Spleen (tissue), 11 donors: ENCODE data around the gene SSU72. TPM values are rescaled to one million over a fixed set of nuclear protein-coding genes. Genes with fewer than 3 reads are reported as not detected.
"Not testable (repeated sequence)": the region's sequence is repeated elsewhere in the genome, so short reads cannot be mapped to it uniquely, and the experiment has no call there.

ENCODE experiments used
- DNase-seq: peaks from one replicate; pipeline ENCODE4 v3.0.0-alpha.2; 2020
- H3K27ac ChIP-seq, 8 donors: fragments of 200-600 bp; sonication (generic) in 7 of 8; 1 replicate in 4 of 8; 2 replicates in 4 of 8; pipeline versions ENCODE4 v1.5.0 to v1.8.0; 2016 to 2021; ENCODE audit warnings: inconsistent platforms in 4 of 8, mild to moderate bottlenecking in 4 of 8, moderate library complexity in 1 of 8
- H3K27me3 ChIP-seq, 7 donors: fragments of 200-600 bp; sonication (generic) in 6 of 7; replicated peaks in 1 of 7; 1 replicate in 4 of 7; 2 replicates in 3 of 7; pipeline versions ENCODE4 v1.5.0 to v1.8.0; 2016 to 2021; ENCODE audit warnings: inconsistent platforms in 3 of 7, mild to moderate bottlenecking in 1 of 7
- H3K36me3 ChIP-seq, 6 donors: fragments of 200-600 bp; sonication (generic) in 5 of 6; 1 replicate in 4 of 6; 2 replicates in 2 of 6; pipeline versions ENCODE4 v1.5.0 to v1.8.0; 2016 to 2021; ENCODE audit warnings: inconsistent platforms in 2 of 6
- H3K4me1 ChIP-seq, 6 donors: fragments of 200-600 bp; sonication (generic) in 5 of 6; 1 replicate in 3 of 6; 2 replicates in 3 of 6; pipeline versions ENCODE4 v1.5.0 to v1.8.0; 2016 to 2021; ENCODE audit warnings: inconsistent platforms in 3 of 6
- H3K4me3 ChIP-seq, 8 donors: fragments of 200-600 bp; sonication (generic) in 7 of 8; 1 replicate in 4 of 8; 2 replicates in 4 of 8; pipeline versions ENCODE4 v1.5.0 to v1.8.0; 2016 to 2021; ENCODE audit warnings: inconsistent platforms in 4 of 8, mild to moderate bottlenecking in 4 of 8, moderate library complexity in 2 of 8
- H3K9me3 ChIP-seq, 8 donors: fragments of 200-600 bp; sonication (generic) in 7 of 8; 1 replicate in 4 of 8; 2 replicates in 4 of 8; pipeline versions ENCODE4 v1.5.0 to v1.8.0; 2016 to 2021; ENCODE audit warnings: inconsistent platforms in 4 of 8
- CTCF ChIP-seq, 11 experiments: fragments of 200-600 bp in 7 of 11; fragments of 450-650 bp in 4 of 11; sonication (generic) in 4 of 11; IDR thresholded peaks in 8 of 11; conservative IDR thresholded peaks in 3 of 11; 1 replicate in 7 of 11; 2 replicates in 4 of 11; pipeline versions ENCODE4 v1.4.0 to v1.8.0; 2016 to 2021; ENCODE audit warnings: antibody characterized with exemption in 11 of 11, inconsistent platforms in 4 of 11, mild to moderate bottlenecking in 1 of 11
- POLR2A ChIP-seq, 3 donors: fragments of 450-650 bp; IDR thresholded peaks; one replicate each; pipeline ENCODE4 v1.5.1; 2017; ENCODE audit warnings: antibody characterized with exemption in 3 of 3, mild to moderate bottlenecking in 1 of 3
- POLR2AphosphoS5 ChIP-seq, 3 donors: sonication (generic); formaldehyde crosslinking; IDR thresholded peaks; one replicate each; pipeline ENCODE4 v1.5.1; 2017; ENCODE audit warnings: antibody characterized with exemption in 3 of 3
- WGBS, 5 donors: extraction: QIAGEN DNeasy Blood & Tissue Kit in 3 of 5; methylation state at CpG; one replicate each; pipeline versions ENCODE4 v1.1.5 to v1.1.7; 2013 to 2018; 5-methylcytosine and 5-hydroxymethylcytosine counted together
- intact Hi-C: fragments of 100-400 bp; cut with DNase I; formaldehyde crosslinking; loops from one replicate; pipeline ENCODE4 v1.15.0; 2023; ENCODE audit warnings: low total_unique reads
- polyA plus RNA-seq, 3 donors: library from polyadenylated mRNA; stranded (reverse); fragments of 200-250 nt; gene quantifications; one replicate each; pipeline ENCODE4 v1.2.1, GENCODE V29; 2013
- total RNA-seq, 7 donors: library from RNA; depleted of rRNA in 3 of 7; stranded (reverse); fragments of >200 nt in 3 of 7; fragmentation: NEBNext Ultra II Directional in 4 of 7; extraction: Animal tissue kit (Norgen Biotek cat#: 25700) in 4 of 7; gene quantifications; one replicate each; pipeline versions ENCODE4 v1.1.0 to v1.2.1, GENCODE V29; 2016 to 2021
- donor health status: healthy with polysubstance abuse.
- donor health status: DM: no; HTN: no; CAD: no; lungs with moderate emphysema.
- donor health status: DM: no; HTN: no; CAD: no.
- donor health status: Bipolar disorder and iron deficiency.
- donor health status: healthy.
- donor health status: DM: no; HTN: no; CAD: no.
- donor health status: DM: yes; HTN: yes; CAD: no.

Gene SSU72
- total and polyA plus RNA-seq, 10 donors: 86.7 to 168 (median 107) TPM

DNA sequence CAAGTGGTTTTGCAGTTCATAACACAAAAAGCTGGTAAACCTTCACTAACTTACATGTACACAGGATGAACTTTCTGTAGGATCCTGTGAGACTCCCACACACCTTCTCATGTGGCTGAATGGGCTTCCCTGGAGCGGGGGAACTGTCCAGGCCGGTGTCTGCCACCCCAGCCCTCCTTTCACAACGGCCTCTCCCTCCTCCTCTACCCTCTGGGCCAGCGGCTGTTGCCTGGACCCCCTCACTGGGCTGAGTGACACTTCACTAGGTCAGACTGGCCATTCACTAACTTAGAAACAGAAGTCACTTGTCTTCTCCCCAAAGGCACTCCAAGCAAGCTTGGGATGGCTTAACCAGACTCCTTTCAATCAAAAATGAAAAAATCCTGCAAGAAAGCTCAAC lies 16.1 kb downstream of the SSU72 start:
- Histone ChIP-seq H3K27ac (peak overlapping the region in 1 of 8 donors; percentile 2), H3K36me3 (peaks cover 0 to 81% (median 36%) of the 10 kb centered on the region in 6 donors), H3K4me1 (peaks cover 0 to 40% (median 7%) of the 10 kb centered on the region in 6 donors), H3K4me3 (no peak overlapping the region), H3K9me3 (no peaks in the 10 kb centered on the region), H3K27me3 (no peaks in the 10 kb centered on the region)
- TF ChIP-seq CTCF (IDR thresholded peaks at IDR 0.05 in 8 of 11, conservative IDR thresholded peaks at IDR 0.05 in 3 of 11) (no peak), POLR2AphosphoS5 (IDR thresholded peaks at IDR 0.05) (peak in 1 of 3 donors; percentile 19), POLR2A (IDR thresholded peaks at IDR 0.05) (no peak)
- DNase-seq: no peak
- intact Hi-C loops: no loop called here
- WGBS, 5 donors: 74 to 91% (median 75%) methylated on average over 4 of the region's 4 CpGs

DNA sequence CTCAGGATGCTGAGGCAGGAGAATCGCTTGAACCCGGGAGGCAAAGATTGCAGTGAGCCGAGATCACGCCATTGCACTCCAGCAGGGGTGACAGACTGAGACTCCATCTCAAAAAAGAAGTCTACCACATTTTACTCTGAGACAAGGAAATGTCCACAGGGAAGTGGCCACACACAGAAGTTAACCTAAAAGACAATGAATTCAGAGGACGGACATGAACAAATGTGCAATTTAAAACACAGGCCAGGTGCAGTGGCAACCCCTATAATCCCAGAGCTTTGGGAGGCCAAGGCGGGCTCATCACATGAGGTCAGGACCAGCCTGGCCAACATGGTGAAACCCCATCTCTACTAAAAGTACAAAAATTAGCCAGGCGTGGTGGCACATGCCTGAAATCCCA lies 17.0 kb downstream of the SSU72 start:
- H3K27ac ChIP-seq, H3K27me3 ChIP-seq, intact Hi-C loops, H3K9me3 ChIP-seq, DNase-seq, H3K4me3 ChIP-seq: not testable (repeated sequence)
- 88 to 96% (median 94%) methylated on average over 7 of the region's 7 CpGs for WGBS, 5 donors
- H3K4me1 ChIP-seq: peaks cover 0 to 34% (median 3%) of the 10 kb centered on the region in 6 donors
- peaks cover 0 to 72% (median 27%) of the 10 kb centered on the region in 6 donors for H3K36me3 ChIP-seq

GRCh38 chr1:1556961-1557360 lies 17.7 kb downstream of the SSU72 start:
- H3K27ac ChIP-seq, H3K27me3 ChIP-seq, H3K4me3 ChIP-seq, DNase-seq, intact Hi-C loops, H3K9me3 ChIP-seq: not testable (repeated sequence)
- peaks cover 0 to 27% (median 3%) of the 10 kb centered on the region in 6 donors for H3K4me1 ChIP-seq
- WGBS, 5 donors: 88 to 92% (median 92%) methylated on average over 11 of the region's 11 CpGs
- H3K36me3 ChIP-seq: peaks cover 0 to 66% (median 19%) of the 10 kb centered on the region in 6 donors

DNA sequence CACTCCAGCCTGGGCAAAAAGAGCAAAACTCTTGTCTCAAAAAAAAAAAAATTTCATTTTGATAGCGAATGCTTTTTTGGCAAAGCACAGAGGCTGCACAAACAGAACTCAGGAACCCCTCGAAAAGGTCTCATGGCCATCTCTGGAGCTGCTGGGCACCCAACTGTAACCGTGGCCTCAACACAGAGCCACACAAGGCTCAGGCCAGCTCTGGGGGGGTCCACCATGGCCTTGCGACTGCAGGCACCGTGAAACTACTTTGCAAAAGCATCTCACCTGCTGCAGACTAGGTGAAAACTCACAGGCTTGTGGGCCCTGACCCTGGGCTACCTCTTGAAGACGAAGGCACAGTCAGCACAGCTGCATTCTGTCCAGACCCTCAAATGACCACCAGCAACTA lies 18.2 kb downstream of the SSU72 start:
- 91 to 94% (median 92%) methylated on average over 6 of the region's 6 CpGs for WGBS, 5 donors
- Histone ChIP-seq H3K27ac (no peak overlapping the region), H3K36me3 (peaks cover 0 to 64% (median 15%) of the 10 kb centered on the region in 6 donors), H3K4me3 (no peak overlapping the region), H3K9me3 (no peaks in the 10 kb centered on the region), H3K27me3 (no peaks in the 10 kb centered on the region), H3K4me1 (peaks cover 0 to 25% (median 3%) of the 10 kb centered on the region in 6 donors)
- intact Hi-C loops: no loop called here
- peak; percentile 14 to 47 (median 36) for TF ChIP-seq POLR2AphosphoS5 (IDR thresholded peaks at IDR 0.05)
- TF ChIP-seq POLR2A (IDR thresholded peaks at IDR 0.05): no peak
- DNase-seq: no peak

DNA sequence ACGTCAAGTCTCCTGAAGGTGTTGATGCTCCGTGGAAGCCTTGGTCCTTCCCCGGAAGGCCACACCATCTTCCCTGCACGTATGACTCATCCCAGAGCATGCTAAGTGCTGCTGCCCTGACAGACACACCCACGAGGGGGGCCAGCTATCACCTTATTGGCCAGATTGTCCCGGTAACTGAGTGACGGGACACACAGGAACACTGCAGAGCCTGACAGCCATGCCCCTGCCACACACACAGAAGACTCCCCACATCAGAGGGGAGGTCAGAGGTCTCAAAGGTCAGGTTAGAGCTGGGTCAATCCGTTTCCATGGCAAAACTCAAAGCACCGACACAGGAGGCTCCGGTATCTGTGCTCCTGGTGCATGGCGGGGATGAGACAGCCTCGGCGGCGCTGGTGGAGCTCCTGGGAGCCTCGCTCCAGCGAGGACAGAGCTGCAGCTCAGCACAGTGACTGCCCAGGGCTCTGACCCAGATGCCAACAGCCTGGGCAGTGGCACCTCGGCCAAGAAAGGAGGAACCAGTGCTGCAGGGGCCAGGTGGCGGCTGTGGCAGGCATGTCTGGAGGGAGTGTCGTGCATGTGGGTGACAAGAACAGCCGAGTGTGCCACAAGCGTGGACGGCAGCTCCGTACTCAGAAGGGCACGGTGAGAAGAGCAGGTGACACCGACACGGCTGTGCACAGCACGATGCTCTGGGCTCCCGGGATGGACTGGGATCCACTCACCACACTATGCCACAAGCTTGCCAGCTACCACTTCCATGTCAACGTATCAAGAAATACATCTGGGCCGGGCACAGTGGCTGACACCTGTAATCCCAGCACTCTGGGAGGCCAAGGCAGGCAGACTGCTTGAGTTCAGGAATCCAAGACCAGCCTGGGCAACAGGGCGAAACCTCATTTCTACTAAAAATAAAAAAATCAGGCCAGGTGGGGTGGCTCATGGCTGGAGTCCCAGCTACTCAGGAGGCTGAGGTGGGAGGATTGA lies 19.4 kb downstream of the SSU72 start:
- peak overlapping the region in 1 of 8 donors; percentile 24 for H3K27ac ChIP-seq
- intact Hi-C loops: no loop called here
- peaks cover 0 to 31% (median 3%) of the 10 kb centered on the region in 6 donors for H3K4me1 ChIP-seq
- TF ChIP-seq POLR2A (IDR thresholded peaks at IDR 0.05) (no peak), POLR2AphosphoS5 (IDR thresholded peaks at IDR 0.05) (peak; percentile 34 to 76 (median 50))
- no peaks in the 10 kb centered on the region for H3K9me3 ChIP-seq
- H3K36me3 ChIP-seq: peaks cover 0 to 52% (median 3%) of the 10 kb centered on the region in 6 donors
- no peak for DNase-seq
- no peaks in the 10 kb centered on the region for H3K27me3 ChIP-seq
- no peak overlapping the region for H3K4me3 ChIP-seq
- WGBS, 5 donors: 70 to 89% (median 82%) methylated on average over 23 to 31 of the region's 31 CpGs

- no peaks in the 10 kb centered on the region for H3K27me3 ChIP-seq
- intact Hi-C loops: no loop called here
- no peak overlapping the region for H3K4me3 ChIP-seq
- 81 to 94% (median 86%) methylated on average over 7 to 13 of the region's 13 CpGs for WGBS, 5 donors
- no peaks in the 10 kb centered on the region for H3K9me3 ChIP-seq
- peak overlapping the region in 1 of 8 donors; percentile 24 for H3K27ac ChIP-seq
- no peak for DNase-seq
- no peak for TF ChIP-seq POLR2A (IDR thresholded peaks at IDR 0.05)
- TF ChIP-seq POLR2AphosphoS5 (IDR thresholded peaks at IDR 0.05): peak in 2 of 3 donors; percentile 50 to 75
- peaks cover 0 to 45% (median 0%) of the 10 kb centered on the region in 6 donors for H3K36me3 ChIP-seq
- H3K4me1 ChIP-seq: peaks cover 0 to 33% (median 3%) of the 10 kb centered on the region in 6 donors
Observed at GRCh38 chr1:1554550-1554925, 20.1 kb downstream of the SSU72 start.
